ENCODE results near the gene SMIM29.
"Not testable (repeated sequence)": the region's sequence is repeated elsewhere in the genome, so short reads cannot be mapped to it uniquely, and the experiment has no call there.

Gene SMIM29

GRCh38 chr6:34276191-34276590 is 27.4 kb upstream of the SMIM29 start:
- no peak for TF ChIP-seq CTCF (IDR thresholded peaks at IDR 0.05; ENCODE audit: insufficient read depth, low read depth, low read length, missing control alignments)
- DNase-seq (ENCODE audit: low read depth), result no peak
- H3K4me3 ChIP-seq (ENCODE audit: low read length), result no peak overlapping the region

- no peak overlapping the region for H3K4me3 ChIP-seq (ENCODE audit: low read length)
- TF ChIP-seq CTCF (IDR thresholded peaks at IDR 0.05; ENCODE audit: insufficient read depth, low read depth, low read length, missing control alignments), result no peak
- no peak for DNase-seq (ENCODE audit: low read depth)
These were observed 26.5 kb upstream of the SMIM29 start for GRCh38 chr6:34275128-34275804.

GRCh38 chr6:34274129-34274528 is 25.3 kb upstream of the SMIM29 start:
- no peak for TF ChIP-seq CTCF (IDR thresholded peaks at IDR 0.05; ENCODE audit: insufficient read depth, low read depth, low read length, missing control alignments)
- no peak for DNase-seq (ENCODE audit: low read depth)
- H3K4me3 ChIP-seq (ENCODE audit: low read length), result no peak overlapping the region

GRCh38 chr6:34273242-34273805 is 24.5 kb upstream of the SMIM29 start:
- DNase-seq (ENCODE audit: low read depth), result no peak
- no peak overlapping the region for H3K4me3 ChIP-seq (ENCODE audit: low read length)
- TF ChIP-seq CTCF (IDR thresholded peaks at IDR 0.05; ENCODE audit: insufficient read depth, low read depth, low read length, missing control alignments), result no peak

GRCh38 chr6:34272013-34272926 is 23.5 kb upstream of the SMIM29 start:
- DNase-seq (ENCODE audit: low read depth), result no peak
- H3K4me3 ChIP-seq (ENCODE audit: low read length), result no peak overlapping the region

GRCh38 chr6:34269658-34270341 is 21.0 kb upstream of the SMIM29 start:
- H3K4me3 ChIP-seq (ENCODE audit: low read length); DNase-seq (ENCODE audit: low read depth): not testable (repeated sequence)

More at GRCh38 chr6:34272013-34272926, 23.5 kb upstream of the SMIM29 start:
- TF ChIP-seq CTCF (IDR thresholded peaks at IDR 0.05; ENCODE audit: insufficient read depth, low read depth, low read length, missing control alignments), result no peak

- not testable (repeated sequence) for DNase-seq (ENCODE audit: low read depth); H3K4me3 ChIP-seq (ENCODE audit: low read length)
These were observed 20.3 kb upstream of the SMIM29 start for GRCh38 chr6:34269132-34269531.

Data from epithelial cell of esophagus (primary cell).